Activated CD4-positive, alpha-beta T cell treated with anti-CD3 and anti-CD28 coated beads for 1 hour (primary cell): ENCODE data around the gene CAMK2G.
"Not testable (repeated sequence)": the region's sequence is repeated elsewhere in the genome, so short reads cannot be mapped to it uniquely, and the experiment has no call there.

ENCODE experiments used
- DNase-seq: peaks from one replicate; pipeline ENCODE4 v3.0.0-alpha.2; 2020

Gene CAMK2G

DNA sequence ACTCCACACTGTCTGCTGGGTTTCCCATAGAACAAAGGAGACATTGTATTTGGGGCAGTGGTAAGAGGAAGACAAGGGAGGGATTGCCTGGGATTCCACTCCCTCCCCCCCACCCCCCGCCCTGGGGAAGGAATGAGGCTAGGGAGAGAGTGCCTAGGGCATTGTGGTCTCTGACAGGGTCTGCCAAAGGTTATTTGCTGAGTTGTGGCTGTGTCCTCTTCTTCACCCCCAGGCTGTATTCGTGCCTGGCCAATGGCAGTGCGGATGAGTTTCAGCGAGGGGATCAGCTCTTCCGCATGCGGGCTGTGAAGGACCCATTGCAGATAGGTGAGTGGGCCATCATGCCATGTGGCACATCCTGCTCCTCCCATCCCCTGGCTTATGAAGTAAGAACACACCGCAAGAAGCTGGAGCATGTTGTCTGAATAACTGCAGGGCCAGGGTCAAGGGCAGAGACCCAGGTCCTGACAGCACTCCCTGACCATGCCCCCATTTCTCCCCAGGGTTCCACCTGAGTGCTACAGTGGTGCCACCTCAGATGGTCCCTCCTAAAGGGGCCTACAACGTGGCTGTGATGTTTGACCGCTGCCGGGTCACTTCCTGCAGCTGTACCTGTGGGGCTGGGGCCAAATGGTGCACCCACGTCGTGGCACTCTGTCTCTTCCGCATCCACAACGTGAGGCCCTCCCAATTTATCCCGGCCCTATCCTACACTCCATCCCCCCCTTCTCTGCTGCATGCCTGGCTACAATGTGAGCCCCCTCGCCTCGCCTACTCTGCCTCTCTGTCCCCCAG is 85.3 kb downstream of the CAMK2G start:
- DNase-seq, result no peak

DNA sequence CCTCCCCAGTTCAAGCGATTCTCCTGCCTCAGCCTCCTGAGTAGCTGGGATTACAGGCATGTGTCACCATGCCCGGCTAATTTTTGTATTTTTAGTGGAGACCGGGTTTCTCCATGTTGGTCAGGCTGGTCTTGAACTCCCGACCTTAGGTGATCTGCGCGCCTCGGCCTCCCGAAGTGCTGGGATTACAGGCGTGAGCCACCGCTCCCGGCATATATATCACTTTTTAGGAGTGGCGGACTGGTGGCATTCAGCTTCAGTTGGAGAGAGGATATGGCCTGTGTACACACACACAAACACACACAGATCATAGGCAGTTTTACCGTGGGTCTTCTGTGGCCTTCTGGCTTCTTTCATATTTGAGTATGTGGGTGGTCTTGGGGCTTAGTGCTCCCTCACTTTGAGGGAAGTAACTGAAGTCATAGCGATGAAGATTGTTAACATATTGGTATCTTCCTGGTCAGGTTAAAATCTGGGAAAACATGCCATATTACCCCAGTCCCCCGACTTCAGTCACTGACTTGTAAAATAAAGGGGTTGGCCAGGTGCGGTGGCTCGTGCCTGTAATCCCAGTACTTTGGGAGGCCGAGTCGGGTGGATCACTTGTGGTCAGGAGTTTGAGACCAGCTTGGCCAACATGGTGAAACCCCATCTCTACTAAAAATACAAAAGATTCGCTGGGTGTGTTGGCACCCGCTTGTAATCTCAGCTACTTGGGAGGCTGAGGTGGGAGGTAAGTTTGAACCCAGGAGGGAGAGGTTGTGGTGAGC is 87.1 kb downstream of the CAMK2G start:
- not testable (repeated sequence) for DNase-seq

DNA sequence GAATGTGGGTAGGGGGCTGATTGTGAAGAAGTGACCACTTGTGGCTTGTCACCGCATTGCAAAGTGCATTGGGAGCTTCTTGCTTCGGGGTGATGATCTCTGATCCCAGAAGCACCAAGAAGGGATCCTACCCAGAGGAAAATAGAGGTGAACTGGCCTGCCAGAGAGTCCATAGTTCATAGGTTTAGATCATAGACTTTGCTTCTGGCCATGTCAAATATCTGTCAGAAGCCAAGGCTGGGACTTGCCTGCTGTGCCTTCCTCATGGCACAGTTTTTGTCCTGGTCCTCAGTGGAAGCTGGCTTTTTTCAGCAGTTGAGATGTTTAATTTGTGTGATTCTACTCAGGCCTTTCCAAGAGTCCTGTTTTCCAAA is 87.9 kb downstream of the CAMK2G start:
- DNase-seq, result no peak

DNA sequence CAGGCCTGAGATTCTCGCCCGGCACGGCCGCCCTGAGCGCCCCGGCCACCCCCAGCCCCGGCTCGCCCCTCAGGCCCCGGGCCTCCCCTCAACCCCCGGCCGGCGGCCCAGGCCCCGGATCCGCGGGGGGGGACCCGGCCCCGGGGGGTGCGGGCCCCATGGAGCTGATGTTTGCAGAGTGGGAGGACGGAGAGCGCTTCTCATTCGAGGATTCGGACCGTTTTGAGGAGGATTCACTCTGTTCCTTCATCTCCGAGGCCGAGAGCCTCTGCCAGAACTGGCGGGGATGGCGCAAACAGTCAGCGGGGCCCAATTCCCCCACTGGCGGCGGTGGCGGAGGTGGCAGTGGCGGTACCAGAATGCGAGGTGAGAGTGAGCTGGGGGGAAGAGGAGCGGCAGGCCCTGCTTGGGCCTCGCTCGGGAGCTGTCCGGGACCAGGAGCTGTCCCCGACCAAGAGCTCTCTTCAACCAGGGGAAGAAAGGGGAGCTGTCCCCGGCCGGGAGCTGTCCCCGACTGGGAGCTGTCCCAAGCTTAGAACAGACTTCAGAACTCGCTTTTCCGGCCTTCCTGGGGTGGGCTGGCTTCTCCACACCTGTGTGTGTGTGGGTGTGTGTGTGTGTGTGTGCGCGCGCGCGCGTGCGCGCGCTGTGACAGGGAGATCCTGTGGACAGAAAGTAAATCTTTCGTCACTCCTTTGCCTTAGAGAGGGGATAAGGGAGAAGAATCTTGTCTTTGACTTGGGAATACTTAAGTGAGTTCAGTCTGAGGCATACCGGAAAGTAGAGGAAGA is 88.4 kb downstream of the CAMK2G start:
- no peak for DNase-seq

DNA sequence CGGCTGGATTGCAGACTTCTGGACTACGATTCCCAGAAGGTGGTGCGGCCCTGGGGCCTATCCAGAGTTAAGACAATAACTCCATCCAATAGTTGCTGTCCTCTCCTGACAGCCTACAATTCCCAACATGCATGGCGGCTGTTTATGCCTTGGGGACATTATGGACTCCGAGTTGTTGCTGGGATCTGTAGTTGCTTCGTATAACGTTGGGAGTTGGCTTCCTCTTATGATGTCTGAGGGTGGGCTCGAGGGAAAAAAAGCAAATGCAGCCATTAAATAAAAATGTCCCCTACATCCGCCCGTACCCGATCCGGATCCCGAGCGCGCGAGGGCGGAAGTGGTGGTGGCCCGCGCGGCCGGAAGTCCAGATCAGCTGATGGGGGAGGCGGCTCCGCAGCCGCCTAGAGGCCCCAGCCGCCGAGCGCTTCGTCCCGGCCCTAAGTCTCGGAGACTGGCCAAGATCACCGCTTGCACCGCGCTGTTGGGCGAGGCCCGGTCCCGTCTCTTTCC is 89.1 kb downstream of the CAMK2G start, which contains the start of gene ZSWIM8:
Gene ZSWIM8 (plus strand): TSS at position 396 of the 510 bp plus-strand sequence. CDS start 273 bp downstream, outside the sequence.
- DNase-seq, result peak; percentile 73

DNA sequence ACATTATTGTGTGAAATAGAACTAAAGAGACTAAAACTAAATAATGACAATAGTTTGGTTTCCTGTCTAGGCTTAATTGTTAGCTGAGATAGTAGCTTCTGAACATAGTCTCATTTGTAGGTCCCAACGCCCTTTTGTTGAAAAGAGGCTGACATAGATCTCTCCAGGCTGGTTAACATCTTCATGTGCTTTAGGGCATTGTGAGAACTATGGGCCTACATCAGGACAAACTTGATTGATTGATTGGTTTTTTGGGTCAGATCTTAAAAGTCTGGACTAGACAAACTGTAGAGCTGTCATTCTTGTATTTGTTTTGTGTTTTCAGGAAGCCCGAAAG is 91.6 kb downstream of the CAMK2G start:
- DNase-seq, result no peak

DNA sequence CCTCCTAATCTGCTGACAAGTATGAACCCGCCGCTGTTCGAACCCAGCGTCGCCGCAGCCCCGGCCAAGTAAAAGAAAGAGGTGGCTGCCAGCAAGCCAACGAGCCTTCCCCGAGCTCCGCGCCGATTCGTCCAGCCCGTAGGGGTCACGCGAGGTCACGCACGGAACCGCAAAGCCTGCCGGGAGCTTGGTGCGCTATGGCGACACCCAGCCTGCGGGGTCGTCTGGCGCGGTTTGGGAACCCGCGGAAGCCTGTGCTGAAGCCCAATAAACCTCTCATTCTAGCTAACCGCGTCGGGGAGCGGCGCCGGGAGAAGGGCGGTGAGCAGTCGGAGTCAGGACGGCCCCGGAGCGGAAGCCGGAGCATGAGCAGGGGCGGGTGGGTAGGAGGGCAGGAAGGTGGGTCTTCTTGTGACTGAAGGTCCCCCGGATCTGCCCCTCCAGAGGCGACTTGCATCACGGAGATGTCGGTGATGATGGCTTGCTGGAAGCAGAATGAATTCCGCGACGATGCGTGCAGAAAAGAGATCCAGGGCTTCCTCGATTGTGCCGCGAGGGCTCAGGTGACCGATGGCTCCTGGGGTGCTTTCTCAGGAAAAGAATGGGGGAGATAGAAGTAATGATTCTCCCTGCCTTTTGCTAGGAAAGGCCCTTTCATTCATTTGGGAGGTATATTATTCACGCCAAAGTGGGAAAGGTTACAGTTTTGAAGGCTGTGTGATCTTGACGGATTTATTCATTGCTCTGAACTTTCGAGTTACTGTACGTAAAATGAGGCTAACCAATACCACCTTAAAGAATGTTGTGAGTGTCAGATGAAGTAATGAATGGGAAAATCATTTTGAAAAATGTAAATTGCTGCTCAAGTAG is 92.2 kb downstream of the CAMK2G start, which contains the start of gene CHCHD1:
Gene CHCHD1 (plus strand): TSS at position 170 of the 870 bp plus-strand sequence. CDS start 28 bp downstream, at position 198.
- peak; percentile 84 for DNase-seq

DNA sequence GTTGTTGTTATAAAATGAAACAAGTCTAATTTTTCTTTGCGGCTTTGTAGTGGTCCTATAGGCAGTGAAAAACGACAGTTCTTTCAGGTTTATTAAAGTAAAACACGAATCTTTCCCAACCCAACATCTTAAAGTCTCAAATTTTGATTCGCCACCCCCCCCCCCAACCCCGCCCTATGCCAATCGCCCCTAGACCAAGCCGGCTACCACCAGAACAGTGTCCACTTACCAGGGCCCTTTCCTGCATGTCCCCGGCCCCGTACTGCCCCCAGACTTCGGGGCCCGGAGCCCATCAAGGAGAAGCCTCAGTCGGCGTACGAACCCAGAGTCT is 92.8 kb downstream of the CAMK2G start:
- DNase-seq, result no peak

DNA sequence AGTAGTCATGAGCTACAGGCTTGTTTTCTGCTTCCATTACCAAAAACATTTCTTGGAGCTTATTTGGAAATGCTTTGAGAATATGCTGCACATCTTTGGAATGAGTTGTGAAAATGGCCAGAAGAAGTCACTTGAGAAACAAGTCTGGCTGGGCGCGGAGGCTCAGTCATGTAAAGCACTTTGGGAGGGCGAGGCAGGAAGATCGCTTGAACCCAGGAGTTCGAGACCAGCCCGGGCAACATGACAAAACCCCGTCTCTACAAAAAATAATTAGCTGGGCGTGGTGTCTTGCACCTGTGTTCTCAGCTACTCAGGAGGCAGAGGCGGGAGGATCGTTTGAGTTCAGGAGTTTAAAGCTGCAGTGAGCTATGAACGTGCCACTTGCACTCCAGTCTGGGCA is 93.4 kb downstream of the CAMK2G start:
- no peak for DNase-seq

DNA sequence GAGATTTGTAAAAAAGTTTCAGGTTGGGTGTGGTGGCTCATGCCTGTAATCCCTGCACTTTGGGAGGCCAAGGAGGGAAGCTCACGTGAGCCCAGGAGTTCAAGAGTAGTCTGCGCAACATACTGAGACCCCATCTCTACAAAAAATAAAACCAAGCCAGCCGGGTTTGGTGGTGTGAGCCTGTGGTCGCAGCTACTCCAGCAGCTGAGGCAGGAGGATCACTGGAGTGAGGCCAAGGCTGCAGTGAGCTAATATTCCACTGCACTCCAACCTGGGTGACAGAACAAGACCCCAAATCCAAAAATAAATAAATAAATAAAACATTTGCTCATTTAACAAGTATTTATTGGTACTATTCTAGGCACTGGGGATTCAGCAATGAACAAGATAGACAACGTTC is 94.1 kb downstream of the CAMK2G start:
- no peak for DNase-seq

DNA sequence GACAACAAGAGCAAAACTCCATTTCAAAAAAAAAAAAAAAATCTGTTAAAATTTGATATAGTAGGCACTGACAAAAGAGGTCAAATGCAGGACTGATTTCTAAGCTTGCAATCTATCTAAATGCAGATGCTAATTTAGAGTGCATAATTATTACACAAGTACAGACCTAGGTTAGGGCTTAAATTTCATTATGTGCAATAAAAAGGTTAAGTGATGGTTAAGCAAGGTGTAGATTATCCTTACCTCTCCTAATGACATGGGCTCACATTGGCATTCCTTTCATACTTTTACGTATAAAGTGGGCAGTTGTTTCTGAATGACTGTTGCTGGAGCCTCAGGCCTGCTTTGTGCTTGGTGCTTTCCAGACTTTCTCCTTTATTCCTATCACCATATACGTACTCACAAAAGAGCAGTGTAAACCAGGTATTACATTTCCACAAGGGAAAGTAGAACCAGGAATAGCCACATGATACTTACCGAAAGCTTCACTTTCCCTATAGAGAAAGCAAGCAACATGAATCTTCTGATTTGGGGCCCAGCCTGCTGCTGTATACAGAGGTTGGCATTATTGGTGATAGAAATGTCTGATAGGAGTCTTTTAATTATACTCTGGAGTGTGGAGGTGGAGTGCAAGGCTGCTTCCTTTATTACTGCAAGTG is 94.7 kb downstream of the CAMK2G start:
- no peak for DNase-seq

DNA sequence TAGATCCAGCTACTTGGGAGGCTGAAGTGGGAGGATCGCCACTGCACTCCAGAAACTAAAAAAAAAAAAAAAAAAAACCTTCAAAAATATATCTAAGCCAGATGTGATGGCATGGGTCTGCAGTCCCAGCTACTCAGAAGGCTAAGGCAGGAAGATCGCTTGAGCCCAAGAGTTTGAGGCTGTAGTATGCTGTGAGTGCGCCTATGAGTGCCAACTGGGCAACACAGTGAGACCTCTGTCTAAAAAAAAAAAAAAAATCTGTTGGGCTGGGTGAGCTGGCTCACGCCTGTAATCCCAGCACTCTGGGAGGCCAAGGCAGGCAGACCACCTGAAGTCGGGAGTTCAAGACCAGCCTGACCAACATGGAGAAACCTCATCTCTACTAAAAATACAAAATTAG is 95.3 kb downstream of the CAMK2G start:
- no peak for DNase-seq

DNA sequence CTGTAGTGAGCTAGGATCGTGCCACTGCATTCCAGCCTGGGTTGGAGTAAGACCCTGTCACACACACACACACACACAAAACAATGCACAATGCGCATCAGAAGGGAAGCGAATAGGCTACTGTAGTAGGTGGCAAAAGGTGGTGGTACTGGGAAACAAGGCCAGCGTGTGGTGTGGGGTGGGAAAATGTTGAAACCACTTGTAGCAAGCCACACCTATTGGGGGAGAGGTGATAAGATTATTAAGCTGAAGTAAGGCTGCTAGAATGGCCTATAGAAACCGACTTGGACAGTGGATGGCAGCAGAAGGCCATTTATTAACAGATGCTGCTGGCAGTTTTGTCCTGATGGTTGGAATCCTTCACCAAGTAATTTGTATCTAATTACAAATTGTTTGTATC is 99.7 kb downstream of the CAMK2G start:
- DNase-seq, result no peak

DNA sequence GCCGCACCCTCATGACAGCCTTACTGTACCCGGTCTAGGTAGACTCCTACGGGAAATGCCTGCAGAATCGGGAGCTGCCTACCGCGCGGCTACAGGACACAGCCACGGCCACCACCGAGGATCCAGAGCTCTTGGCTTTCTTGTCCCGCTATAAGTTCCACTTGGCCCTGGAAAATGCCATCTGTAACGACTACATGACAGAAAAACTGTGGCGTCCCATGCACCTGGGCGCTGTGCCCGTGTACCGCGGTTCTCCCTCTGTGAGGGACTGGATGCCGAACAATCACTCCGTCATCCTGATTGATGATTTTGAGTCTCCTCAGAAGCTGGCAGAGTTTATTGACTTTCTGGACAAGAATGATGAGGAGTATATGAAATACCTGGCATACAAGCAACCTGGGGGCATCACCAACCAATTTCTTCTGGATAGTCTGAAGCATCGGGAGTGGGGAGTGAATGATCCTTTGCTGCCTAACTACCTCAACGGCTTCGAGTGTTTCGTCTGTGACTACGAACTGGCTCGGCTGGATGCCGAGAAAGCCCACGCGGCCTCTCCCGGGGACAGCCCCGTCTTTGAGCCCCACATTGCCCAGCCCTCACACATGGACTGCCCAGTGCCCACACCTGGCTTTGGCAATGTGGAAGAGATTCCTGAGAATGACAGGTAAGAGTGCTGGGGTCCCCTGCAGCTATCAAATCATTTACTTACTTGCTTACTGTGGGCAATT is 101.0 kb downstream of the CAMK2G start:
- DNase-seq, result no peak

DNA sequence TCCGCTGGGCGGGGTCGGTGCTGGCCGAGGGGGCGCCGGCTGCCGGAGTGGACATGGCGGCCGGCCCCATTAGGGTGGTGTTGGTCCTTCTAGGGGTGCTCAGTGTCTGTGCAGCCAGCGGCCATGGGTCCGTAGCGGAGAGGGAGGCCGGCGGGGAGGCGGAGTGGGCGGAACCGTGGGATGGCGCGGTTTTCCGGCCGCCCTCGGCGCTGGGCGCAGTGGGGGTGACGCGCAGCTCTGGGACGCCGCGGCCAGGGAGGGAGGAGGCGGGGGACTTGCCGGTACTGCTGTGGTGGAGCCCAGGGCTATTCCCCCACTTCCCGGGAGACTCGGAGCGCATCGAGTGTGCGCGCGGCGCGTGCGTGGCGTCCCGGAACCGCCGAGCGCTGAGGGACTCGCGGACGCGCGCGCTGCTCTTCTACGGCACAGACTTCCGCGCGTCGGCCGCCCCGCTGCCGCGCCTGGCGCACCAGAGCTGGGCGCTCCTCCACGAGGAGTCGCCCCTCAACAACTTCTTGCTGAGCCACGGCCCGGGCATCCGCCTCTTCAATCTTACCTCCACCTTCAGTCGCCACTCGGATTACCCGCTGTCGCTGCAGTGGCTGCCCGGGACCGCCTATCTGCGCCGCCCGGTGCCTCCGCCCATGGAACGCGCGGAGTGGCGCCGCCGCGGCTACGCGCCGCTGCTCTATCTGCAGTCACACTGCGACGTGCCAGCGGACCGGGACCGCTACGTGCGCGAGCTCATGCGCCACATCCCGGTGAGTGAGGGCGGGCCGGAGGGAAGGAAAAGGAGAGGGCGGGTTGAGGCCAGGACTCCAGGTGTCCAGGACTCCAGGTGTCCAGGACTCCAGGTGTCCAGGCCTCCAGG is 101.8 kb downstream of the CAMK2G start:
- DNase-seq, result peak; percentile 64

DNA sequence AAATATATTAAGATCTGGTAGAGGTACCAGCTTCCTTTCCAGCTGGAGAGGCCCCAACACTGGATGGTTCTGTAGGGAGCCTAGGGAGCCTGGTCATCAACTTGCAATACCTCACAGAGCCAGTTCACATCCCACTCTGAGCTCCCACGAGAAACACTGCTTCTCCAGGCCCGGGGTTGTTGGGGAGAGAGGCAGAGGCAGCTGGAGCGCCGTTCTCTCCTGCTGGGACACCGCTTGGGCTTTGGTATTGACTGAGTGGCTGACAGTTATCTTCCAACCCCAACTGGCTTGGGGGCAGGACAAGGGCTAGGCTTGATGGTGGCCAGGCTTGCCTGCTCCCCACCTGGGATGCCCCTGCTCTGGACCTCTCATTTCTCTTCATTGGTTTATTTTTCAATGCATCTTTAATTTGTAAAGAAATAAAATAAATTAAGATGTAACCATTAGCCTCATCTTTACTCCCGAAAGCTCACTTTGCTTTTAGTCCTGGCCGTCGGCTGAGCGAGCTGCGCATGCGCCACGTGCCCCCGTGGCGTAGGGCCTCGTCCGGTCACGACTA is 102.6 kb downstream of the CAMK2G start:
- peak; percentile 67 for DNase-seq

DNA sequence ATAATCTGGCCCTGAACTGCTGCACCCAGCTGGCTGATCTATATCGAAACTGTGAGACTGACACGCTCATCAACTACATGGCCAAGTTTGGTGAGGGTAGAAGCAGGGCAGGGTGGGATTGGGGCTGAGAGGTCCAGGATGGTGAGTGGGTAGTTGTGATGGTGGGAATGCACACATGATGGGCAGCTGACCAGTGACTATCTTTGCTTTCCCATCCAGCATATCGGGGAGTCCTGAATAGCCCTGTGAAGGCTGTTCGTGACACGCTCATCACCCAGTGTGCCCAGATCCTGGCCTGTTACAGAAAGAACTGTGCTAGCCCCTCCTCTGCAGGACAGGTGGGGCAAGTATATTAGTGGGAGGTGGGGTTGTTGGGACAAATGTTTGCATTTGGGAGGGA is 105.0 kb downstream of the CAMK2G start:
- no peak for DNase-seq

DNA sequence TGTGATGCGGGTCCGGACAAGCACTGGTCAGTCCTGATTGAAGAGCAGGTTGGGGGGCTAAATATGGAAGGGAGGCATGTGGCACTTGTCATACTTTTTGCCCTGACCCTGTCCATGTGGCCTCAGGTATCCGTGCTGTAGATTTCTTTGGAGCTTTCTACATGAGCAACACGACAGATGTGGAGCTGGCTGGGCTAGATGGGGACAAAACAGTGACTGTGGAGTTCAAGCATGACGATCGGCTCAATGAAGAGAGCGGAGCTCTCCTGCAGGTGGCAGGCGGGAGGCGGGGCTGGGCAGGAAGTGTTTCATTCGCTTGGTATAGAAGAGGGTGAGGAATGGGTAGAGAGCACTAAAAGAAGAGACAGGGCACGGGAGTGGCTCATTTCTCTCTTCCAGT is 105.5 kb downstream of the CAMK2G start:
- peak; percentile 62 for DNase-seq

DNA sequence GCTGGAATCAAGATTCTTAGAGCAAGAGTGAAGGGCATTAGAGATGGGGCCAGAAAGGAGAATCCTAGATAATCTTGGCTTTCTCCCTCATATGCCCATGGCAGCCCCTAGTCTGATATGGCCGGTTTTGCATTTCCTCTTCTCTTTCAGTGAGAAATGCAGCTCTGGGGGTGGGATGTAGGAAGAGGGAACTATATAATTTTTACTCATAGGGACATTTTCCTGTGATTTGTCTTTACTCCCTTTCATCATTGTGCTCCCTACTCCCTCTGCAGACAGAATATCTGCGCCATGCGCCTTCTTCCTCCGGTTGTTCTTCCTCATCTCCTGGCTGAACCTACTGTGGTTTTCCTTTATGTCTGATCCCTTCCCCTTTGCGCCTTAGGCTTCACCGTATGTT is 109.3 kb downstream of the CAMK2G start:
- DNase-seq, result no peak

DNA sequence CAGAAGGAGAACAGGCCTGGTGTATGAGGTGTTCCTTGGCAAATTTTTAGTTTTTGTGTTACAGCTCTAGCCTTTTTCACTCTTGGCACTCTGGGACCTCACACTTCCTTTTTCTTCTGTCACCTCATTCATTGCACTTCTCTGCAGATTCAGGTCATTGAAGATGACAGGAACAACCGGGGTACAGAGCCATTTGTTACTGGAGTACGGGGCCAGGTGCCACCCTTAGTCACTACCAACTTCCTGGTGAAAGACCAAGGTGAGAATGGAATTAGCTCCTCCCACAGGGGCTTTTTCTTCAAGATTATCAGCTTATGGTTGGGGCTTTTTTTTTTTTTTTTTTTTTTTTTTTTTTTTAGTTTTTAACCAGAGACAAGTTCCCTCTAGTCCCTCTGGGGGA is 111.0 kb downstream of the CAMK2G start:
- no peak for DNase-seq
